GM21529 (cell line): ENCODE measurements around the gene MT1H.
A peak's percentile ranks its signal among the peaks of the same experiment; 100 is the strongest.
"Not testable (repeated sequence)": the region's sequence is repeated elsewhere in the genome, so short reads cannot be mapped to it uniquely, and the experiment has no call there.

ENCODE experiments used
- ATAC-seq: cut with Tn5 transposase; IDR thresholded peaks from one replicate; pipeline ENCODE4 v1.9.1; 2021; ENCODE audit not compliant: unreplicated experiment

Gene MT1H

DNA sequence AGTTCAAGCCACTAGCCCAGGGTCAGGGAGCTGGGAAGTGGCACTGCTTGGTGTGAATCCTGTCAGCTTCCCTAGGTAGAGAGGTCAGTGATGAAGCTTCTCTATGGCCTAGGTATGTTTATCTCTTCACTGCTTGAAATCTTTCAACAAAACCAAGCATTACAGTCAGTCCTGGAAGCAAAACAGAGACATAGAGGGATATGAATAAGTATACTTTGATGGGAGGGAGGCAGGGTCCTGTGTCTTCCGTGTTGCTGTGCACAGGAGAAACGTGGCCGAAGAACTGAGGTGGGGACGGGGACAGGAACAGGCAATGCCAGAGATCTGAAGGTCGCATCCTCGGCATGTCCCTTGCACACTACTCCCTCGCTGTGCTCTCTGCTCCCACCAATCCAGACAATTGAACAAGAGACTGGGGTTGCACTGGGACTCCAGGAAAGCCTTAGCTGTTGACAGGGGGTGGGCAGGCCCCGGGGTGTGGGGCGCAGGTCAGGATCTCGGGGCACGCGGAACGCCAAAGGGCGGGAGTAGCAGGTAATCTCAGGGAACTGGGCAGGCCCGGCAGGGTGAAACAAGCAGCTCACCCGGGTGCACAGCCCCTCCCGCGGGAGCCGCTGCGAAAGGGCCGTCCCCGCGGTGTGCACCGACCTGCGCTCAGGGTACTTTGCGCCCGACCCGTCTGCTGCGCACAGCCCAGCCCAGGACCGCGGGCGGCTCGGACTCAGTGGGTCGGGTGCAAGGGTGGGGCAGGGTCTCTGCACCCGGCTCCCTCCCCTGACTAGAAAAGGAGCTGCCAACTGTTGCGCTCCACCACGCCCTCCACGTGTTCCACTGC is at the start of gene MT1H:
MT1H (plus strand) TSS at position 810 of the 835 bp plus-strand sequence. CDS start 71 bp downstream, outside the sequence.
- ATAC-seq: no peak

DNA sequence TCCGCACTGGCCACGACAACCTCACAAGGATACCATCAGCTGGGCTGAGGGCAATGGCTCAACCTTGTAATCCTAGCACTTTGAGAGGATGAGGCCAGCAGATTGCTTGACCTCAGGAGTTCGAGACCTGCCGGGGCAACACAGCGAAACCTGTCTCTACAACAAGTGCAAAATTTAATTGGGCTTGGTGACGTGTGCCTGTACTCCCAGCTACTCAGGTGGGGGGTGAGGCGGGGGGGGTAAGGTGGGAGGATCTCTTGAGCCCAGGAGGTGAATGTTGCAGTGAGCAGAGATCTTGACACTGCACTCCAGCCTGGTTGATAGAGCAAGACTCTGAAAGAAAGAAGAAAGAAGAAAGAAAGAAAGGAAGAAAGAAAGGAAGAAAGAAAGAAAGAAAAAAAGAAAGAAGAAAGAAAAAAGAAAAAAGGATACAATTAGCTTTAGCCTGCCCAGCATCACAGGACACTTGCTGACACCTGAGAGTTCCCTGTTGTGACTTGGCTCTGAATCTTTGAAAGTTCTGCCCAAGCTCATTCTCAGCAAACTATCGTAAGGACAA is 49.2 kb upstream of the MT1H start:
- ATAC-seq: no peak

DNA sequence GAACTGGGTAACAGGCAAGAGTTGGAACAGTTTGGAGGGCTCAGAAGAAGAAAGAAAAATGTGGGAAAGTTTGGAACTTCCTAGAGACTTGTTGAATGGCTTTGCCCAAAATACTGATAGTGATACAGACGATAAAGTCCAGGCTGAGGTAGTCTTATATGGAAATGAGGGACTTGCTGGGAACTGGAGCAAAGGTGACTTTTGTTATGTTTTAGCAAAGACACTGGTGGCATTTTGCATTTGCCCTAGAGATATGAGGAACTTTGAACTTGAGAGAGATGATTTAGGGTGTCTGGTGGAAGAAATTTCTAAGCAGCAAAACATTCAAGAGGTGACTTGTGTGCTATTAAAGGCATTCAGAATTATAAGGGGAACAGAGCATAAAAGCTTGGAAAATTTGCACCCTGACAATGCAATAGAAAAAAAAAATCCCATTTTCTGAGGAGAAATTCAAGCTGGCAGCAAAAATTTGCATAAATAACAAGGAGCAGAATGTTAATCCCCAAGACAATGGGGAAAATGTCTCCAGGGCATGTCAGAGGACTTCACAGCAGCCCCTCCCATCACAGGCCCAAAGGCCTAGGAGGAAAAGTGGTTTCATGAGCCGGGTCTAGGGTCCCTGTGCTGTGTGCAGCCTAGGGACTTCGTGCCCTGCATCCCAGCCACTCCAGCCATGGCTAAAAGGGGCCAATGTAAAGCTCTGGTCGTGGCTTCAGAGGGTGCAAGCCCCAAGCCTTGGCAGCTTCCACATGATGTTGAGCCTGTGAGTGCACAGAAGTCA is 47.8 kb upstream of the MT1H start:
- ATAC-seq: not testable (repeated sequence)

DNA sequence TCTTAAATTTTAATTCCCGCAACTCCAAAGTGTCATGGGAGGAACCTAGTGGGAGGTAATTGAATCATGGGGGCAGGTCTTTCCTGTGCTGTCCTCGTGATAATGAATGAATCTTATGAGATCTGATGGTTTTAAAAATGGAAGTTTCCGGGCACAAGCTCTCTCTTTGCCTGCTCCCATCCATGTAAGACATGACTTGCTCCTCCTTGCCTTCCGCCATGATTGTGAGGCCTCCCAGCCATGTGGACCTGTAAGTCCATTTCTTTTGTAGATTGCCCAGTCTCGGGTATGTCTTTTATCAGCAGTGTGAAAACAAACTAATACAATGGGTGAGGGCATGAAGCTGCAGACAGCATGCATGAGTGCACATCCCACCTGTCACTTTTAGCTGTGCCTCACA is 46.4 kb upstream of the MT1H start:
- ATAC-seq: not testable (repeated sequence)

DNA sequence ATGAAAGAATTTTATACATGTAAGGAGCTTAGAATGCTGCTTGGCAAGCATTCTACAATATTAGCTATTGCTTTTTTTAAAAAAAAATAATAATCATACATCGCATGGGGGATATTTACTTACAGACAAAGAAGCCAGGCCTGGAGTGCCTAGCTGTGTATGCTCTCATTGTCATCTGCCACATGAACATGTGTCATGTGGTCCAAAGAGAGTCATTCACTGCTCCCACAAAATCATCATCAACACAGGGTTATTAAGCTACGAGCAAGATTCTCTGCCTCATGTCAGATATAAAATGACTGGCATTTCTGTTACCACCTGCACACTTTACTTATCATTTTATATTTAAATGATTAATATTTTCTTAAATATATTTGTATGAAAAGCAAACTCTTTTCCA is 46.0 kb upstream of the MT1H start:
- no peak for ATAC-seq

DNA sequence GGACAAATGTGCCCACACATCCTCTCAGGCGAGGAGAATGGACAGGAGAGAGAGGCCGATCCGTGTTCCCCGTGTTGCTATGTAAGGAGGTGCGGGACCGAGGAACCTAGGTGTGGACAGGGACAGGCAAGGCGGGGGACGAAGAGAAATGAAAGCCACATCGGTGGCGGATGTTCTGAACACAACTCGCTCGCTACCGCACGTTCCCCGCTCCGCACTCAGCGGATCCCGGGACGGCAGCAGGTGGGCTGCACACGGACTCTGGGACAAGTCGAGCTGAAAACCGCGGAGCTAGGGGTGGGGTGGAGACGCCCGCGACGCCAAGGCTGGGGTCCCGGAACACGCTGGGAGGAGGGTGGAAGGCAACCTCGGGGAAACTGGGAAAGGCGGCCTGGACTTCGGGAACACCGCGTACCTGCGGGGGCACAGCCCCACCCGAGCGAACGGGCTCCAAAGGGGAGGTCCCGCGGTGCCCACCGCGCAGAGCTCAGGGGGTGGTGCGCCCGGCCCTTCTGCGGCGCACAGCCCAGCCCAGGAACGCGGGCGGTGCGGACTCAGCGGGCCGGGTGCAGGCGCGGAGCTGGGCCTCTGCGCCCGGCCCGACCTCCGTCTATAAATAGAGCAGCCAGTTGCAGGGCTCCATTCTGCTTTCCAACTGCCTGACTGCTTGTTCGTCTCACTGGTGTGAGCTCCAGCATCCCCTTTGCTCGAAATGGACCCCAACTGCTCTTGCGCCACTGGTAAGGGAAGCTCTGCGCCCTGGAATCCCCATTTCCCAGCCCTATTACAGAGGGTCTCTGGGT is 44.3 kb upstream of the MT1H start, which contains the start of gene MT1E:
MT1E (plus strand) TSS at position 642 of the 803 bp plus-strand sequence; CDS start at position 713, 71 bp downstream.
- no peak for ATAC-seq

DNA sequence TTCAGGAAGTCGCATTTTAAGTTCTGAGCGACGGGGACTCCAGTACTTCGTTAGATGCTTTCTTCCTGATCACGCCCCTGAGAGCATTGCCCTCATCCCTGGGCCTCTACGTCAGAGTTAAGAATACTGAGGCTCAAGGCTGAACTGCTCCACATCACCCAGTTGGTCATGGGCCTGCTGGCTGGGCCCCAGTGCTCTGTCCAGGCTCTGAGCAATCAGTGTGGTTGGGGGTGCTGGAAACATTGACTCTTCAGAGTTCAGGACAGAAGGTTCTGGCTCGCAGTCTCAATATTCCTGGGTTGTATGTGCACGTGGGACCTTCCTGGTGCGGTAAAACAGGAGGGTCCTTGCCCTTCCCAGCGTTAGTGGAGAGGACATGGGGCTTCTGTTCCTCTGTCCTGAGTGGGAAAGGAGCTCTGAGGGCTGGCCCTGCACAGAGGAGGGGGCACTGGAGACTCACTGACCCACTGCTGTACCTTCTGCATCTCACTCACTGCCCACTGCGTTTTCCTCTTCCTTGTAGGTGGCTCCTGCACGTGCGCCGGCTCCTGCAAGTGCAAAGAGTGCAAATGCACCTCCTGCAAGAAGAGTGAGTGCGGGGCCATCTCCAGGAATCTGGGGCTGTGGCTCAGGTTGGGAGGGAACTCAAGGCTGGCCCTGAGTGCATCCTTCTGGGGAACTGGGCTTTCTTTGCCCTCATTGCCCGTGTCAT is 43.5 kb upstream of the MT1H start:
- ATAC-seq: no peak

DNA sequence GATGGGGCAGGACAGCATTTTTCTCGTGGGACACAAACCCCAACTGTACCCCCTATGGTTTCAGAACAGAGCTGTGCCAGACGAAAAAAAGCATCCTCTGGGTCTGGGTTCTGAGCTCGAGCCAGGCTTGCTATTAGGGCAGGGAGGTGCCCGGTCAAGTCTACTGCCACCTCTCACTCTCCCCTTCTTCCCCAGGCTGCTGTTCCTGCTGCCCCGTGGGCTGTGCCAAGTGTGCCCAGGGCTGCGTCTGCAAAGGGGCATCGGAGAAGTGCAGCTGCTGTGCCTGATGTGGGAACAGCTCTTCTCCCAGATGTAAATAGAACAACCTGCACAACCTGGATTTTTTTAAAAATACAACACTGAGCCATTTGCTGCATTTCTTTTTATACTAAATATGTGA is 42.9 kb upstream of the MT1H start:
- ATAC-seq: no peak

DNA sequence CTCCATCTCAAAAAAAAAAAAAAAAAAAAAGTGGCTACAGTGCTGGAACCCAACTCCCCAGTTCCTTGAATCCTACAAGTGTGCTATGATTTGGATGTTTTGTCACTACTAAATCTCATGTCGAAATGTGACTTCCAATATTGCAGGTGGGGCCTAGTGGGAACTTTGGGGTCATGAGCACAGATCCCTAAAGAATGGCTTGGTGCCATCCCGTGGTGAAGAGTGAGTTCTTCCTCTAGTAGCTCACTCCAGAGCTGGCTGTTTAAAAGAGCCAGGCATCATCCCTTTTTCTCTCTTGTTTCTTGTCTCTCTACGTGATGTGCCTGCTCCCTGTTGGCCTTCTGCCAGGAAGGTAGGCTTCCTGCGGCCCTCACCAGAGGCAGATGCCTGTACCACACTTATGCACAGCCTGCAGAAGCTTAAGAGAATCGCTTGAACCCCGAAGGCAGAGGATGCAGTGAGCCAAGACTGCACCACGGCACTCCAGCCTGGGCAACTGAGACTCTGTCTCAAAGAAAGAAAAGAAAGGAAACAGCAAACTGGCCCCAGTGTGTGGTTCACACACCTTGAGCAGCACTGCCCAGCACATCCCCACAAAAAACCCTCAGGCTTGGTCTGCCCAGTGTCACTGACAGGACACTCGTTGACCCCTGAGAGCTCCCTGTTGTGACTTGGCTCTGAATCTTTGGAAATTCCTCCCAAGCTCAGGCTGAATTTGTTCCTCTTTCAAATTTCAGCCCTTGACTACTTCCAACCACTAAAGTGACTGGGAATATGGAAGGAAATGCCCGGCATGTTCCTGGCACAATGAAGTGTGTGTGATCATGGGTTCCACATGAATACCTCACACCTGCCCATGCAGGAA is 40.9 kb upstream of the MT1H start:
- no peak for ATAC-seq

DNA sequence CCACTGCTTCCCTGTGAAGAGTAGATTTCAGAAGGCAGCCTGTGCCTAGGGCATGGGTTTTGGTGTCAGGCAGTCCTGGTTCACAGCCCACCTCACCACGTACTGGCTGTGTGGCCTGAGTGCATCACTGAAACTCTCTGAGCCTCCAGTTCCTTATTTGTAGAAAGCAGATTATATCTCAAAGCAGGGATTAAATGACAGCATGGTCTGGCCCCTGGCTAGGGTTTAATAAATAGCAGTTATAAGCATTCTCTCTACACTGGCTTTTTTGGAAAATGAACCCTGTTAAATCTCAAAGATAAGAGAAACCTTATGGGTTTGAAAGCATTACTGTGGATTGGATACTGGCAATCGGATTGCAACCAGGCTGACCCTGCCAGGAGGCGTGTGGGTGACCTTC is 40.1 kb upstream of the MT1H start:
- ATAC-seq: no peak

DNA sequence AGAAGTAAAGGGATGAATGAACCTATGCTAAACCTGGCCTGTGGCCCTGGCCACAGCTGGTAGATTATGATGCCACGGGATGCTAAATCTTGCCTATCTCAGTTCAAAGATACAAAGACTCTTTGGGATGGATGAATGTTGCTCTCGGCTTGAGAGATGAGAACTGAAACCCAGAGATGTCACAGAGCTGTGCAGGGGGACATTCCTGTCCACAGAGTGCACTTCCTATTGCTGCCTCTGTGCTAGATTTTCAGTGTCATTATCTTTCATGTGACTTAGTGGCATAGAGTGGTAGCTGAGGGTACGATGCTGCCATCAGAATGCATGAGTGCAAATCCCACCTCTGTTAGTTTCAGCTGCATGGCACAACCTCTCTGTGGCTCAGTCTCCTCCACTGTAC is 39.5 kb upstream of the MT1H start:
- peak; percentile 89 for ATAC-seq

DNA sequence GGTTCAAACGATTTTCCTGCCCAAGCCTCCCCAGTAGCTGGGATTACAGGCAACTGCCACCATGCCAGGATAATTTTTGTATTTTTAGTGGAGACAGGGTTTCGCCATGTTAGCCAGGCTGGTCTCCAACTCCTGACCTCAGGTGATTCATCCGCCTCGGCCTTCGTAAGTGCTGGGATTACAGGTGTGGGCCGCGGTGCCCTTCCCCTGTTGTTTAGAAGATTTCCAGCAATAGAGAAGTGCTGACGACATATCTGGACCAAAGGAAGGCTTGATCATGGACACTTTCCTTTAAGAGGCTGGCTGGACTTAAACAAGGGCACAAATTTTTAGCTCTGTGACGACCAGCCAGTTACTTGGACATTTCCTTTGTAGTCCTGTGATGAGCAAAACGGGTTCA is 38.4 kb upstream of the MT1H start:
- no peak for ATAC-seq

DNA sequence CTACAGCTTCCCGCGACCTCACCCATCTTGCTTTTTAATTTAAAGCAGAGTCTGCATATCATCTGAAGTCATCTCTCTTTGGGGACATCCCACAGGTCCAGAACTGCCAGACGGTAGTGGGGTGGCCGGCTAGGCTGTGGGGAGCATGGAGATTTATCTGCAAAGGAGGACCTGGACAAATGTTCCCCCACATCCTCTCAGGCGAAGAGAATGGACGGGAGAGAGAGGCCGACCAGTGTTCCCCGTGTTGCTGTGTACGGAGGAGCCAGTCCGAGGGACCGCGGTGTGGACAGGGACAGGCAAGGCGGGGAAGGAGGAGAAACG is 37.8 kb upstream of the MT1H start:
- no peak for ATAC-seq

DNA sequence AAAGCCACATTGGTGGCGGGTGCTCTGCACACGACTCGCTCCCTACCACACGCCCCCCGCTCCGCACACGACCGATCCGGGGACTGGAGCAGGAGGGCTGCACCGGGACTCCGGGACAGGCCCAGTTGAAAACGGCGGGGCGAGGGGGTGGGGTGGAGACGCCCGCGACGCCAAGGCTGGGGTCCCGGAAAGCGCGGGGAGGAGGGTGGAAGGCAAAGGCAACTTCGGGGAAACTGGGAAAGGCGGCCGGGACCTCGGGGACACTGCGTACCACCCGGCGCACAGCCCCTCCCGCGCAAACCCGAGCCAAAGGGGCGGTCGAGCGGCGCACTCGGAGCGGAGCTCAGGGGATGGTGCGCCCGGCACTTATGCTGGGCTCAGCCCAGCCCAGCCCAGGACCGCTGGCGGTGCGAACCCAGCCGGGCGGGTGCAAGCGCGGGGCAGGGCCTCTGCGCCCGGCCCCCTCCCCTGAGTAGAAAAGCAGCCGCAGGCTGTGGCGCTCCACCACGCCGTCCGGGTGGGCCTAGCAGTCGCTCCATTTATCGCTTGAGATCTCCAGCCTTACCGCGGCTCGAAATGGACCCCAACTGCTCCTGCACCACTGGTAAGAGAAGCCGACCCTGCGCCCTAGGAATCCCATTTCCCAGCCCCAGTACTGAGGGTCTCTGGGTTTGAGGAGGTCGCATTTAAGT is 37.3 kb upstream of the MT1H start, which contains the start of gene MT1M:
MT1M (plus strand) TSS at position 504 of the 692 bp plus-strand sequence; CDS start at position 577, 73 bp downstream.
- ATAC-seq: no peak

DNA sequence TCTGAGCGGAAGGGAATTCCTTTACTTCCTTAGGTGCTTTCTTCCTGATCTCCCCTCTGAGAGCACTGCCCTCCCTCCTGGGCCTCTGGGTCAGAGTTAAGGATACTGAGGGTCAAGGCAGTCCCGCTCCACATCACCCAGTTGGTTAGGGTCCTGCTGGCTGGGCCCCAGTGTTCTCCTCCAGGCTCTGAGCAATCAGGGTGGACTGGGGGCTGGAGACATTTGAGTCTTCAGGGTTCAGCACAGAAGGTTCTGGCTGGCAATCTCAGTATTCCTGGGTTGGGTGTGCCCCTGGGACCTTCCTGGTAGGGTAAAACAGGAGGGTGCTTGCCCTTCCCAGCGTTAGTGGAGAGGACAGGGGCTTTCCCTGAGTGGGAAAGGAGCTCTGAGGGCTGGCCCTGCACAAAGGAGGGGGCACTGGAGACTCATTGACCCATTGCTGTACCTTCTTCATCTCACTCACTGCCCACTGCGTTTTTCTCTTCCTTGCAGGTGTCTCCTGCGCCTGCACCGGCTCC is 36.7 kb upstream of the MT1H start:
- ATAC-seq: no peak

DNA sequence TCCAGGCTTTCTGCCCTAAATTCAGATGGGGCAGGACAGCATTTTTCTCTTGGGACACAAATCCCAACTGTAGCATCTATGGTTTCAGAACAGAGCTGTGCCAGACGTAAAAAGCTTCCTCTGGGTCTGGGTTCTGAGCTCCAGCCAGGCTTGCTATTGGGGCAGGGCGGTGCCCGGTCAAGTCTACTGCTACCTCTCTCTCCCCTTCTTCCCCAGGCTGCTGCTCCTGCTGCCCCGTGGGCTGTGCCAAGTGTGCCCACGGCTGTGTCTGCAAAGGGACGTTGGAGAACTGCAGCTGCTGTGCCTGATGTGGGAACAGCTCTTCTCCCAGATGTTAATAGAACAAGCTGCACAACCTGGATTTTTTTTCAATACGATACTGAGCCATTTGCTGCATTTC is 36.1 kb upstream of the MT1H start:
- ATAC-seq: no peak

DNA sequence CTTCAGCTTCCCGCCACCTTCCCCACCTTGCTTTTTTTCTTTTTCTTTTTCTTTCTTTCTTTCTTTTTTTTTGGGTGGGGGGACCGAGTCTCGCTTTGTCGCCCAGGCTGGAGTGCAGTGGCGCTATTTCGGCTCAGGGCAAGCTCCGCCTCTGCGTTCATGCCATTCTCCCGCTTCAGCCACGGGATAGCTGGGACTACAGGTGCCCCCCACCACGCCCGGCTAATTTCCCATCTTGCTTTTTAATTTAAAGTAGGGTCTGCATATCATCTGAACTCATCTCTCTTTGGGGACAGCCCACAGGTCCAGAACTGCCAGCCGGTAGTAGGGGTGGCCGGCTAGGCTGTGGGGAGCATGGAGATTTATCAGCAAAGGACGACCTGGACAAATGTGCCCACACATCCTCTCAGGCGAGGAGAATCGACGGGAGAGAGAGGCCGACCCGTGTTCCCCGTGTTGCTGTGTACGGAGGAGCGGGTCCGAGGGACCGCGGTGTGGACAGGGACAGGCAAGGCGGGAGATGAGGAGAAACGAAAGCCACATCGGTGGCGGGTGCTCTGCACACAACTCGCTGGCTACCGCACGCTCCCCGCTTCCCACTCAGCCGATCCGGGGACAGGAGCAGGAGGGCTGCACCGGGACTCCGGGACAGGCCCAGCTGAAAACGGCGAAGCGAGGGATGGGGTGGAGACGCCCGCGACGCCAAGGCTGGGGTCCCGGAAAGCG is 34.7 kb upstream of the MT1H start:
- no peak for ATAC-seq

DNA sequence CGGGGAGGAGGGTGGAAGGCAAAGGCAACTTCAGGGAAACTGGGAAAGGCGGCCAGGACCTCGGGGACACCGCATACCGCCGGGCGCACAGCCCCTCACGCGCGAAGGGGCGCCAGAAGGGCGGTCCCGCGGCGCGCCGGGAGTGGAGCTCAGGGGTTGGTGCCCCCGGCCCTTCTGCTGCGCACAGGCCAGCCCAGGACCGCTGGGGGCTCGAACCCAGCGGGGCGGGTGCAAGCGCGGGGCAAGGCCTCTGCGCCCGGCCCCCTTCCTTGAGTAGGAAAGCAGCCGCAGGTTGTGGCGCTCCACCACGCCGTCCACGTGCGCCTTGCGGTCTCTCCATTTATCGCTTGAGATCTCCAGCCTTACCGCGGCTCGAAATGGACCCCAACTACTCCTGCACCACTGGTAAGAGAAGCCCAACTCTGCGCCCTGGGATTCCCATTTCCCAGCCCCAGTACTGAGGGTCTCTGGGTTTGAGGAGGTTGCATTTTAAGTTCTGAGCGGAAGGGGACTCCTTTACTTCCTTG is 34.1 kb upstream of the MT1H start:
- no peak for ATAC-seq
